Measurements from ENCODE around the gene TMEM131.

- no peak for TF ChIP-seq POLR2A (IDR thresholded peaks at IDR 0.05)
- no peak for TF ChIP-seq CTCF (IDR thresholded peaks at IDR 0.05)
- TF ChIP-seq EP300 (IDR thresholded peaks at IDR 0.05; ENCODE audit: low read depth) = no peak
These were observed 264.3 kb downstream of the TMEM131 start for GRCh38 chr2:97731274-97732020.

Measured in transverse colon (tissue), 3 donors.